Progenitor cell of endocrine pancreas (in vitro differentiated cells): ENCODE data around the gene FBXO36. TPM values are rescaled to one million over a fixed set of nuclear protein-coding genes. Genes with fewer than 3 reads are reported as not detected.
"Not testable (repeated sequence)": the region's sequence is repeated elsewhere in the genome, so short reads cannot be mapped to it uniquely, and the experiment has no call there.

Experiments
- DNase-seq: peaks from one replicate; pipeline ENCODE4 v3.0.0; 2021; ENCODE audit warnings: low spot score; ENCODE audit not compliant: unreplicated experiment
- H3K27ac Mint-ChIP-seq: 2 replicates; pipeline ENCODE4 v1.8.0; 2021; ENCODE audit warnings: mild to moderate bottlenecking, moderate library complexity, mixed read lengths
- H3K27me3 Mint-ChIP-seq: 2 replicates; pipeline ENCODE4 v1.8.0; 2021; ENCODE audit warnings: mixed read lengths
- H3K36me3 Mint-ChIP-seq: 2 replicates; pipeline ENCODE4 v1.8.0; 2022; ENCODE audit warnings: mixed read lengths; ENCODE audit not compliant: insufficient read depth
- H3K4me1 Mint-ChIP-seq: 2 replicates; pipeline ENCODE4 v1.8.0; 2021; ENCODE audit warnings: low read depth, mixed read lengths
- H3K4me3 Mint-ChIP-seq: 2 replicates; pipeline ENCODE4 v1.8.0; 2021; ENCODE audit warnings: low read depth, mild to moderate bottlenecking, moderate library complexity, mixed read lengths
- H3K9me3 Mint-ChIP-seq: 2 replicates; pipeline ENCODE4 v1.8.0; 2021; ENCODE audit warnings: low read depth, mixed read lengths
- CTCF ChIP-seq: fragments of 200-600 bp; sonication (generic); IDR thresholded peaks from one replicate; pipeline ENCODE4 v1.5.0; 2021; ENCODE audit warnings: antibody characterized with exemption, mild to moderate bottlenecking; ENCODE audit not compliant: unreplicated experiment
- total RNA-seq: library from RNA; stranded (reverse); gene quantifications from 2 replicates; pipeline ENCODE4 v1.2.1, GENCODE V29; 2021

Gene FBXO36
- total RNA-seq, 1 donor from 2014 or later = 4.0 TPM

- no peak overlapping the region for H3K27ac Mint-ChIP-seq
- no peak for TF ChIP-seq CTCF
- no peak overlapping the region for H3K4me3 Mint-ChIP-seq
- no peaks in the 10 kb centered on the region for H3K27me3 Mint-ChIP-seq
- H3K4me1 Mint-ChIP-seq = peaks cover 2% of the 10 kb centered on the region
- DNase-seq = no peak
- no peaks in the 10 kb centered on the region for H3K36me3 Mint-ChIP-seq
- no peaks in the 10 kb centered on the region for H3K9me3 Mint-ChIP-seq
Observed at GRCh38 chr2:229947544-229947943, 25.2 kb downstream of the FBXO36 start.

GRCh38 chr2:229952256-229952835 is 30.0 kb downstream of the FBXO36 start:
- no peak for DNase-seq
- no peak for TF ChIP-seq CTCF
- Mint-ChIP-seq H3K27ac (no peak overlapping the region), H3K4me1 (no peaks in the 10 kb centered on the region), H3K36me3 (peaks cover 6% of the 10 kb centered on the region), H3K27me3 (no peaks in the 10 kb centered on the region), H3K9me3 (no peaks in the 10 kb centered on the region), H3K4me3 (no peak overlapping the region)

- peaks cover 6% of the 10 kb centered on the region for H3K36me3 Mint-ChIP-seq
Observed at GRCh38 chr2:229955663-229956062, 33.4 kb downstream of the FBXO36 start.

GRCh38 chr2:229956491-229956890 is 34.2 kb downstream of the FBXO36 start:
- Mint-ChIP-seq H3K27me3 (no peaks in the 10 kb centered on the region), H3K9me3 (no peaks in the 10 kb centered on the region), H3K4me3 (no peak overlapping the region), H3K36me3 (peaks cover 6% of the 10 kb centered on the region), H3K27ac (no peak overlapping the region), H3K4me1 (no peaks in the 10 kb centered on the region)
- no peak for DNase-seq
- TF ChIP-seq CTCF = no peak

More at GRCh38 chr2:229955663-229956062, 33.4 kb downstream of the FBXO36 start:
- Mint-ChIP-seq H3K9me3 (no peaks in the 10 kb centered on the region), H3K27ac (no peak overlapping the region), H3K4me1 (no peaks in the 10 kb centered on the region), H3K4me3 (no peak overlapping the region), H3K27me3 (no peaks in the 10 kb centered on the region)
- no peak for DNase-seq
- TF ChIP-seq CTCF = no peak

- H3K27me3 Mint-ChIP-seq, H3K9me3 Mint-ChIP-seq, DNase-seq, H3K27ac Mint-ChIP-seq, H3K4me3 Mint-ChIP-seq, H3K36me3 Mint-ChIP-seq, H3K4me1 Mint-ChIP-seq: not testable (repeated sequence)
Observed at GRCh38 chr2:229963596-229963995, 41.3 kb downstream of the FBXO36 start.

GRCh38 chr2:229969921-229970320 is 47.6 kb downstream of the FBXO36 start:
- Mint-ChIP-seq H3K27me3 (no peaks in the 10 kb centered on the region), H3K27ac (no peak overlapping the region), H3K4me3 (no peak overlapping the region), H3K4me1 (no peaks in the 10 kb centered on the region), H3K9me3 (no peaks in the 10 kb centered on the region), H3K36me3 (peaks cover 2% of the 10 kb centered on the region)
- DNase-seq = no peak
- TF ChIP-seq CTCF = no peak
